ENCODE measurements around the gene TNFAIP8. TPM values are rescaled to one million over a fixed set of nuclear protein-coding genes. Genes with fewer than 3 reads are reported as not detected.

The TNFAIP8 gene
- polyA plus RNA-seq, 1 donor from 2014 or later: 285 TPM

GRCh38 chr5:119395080-119395836, 39.4 kb downstream of the TNFAIP8 start:
- peaks cover 63 to 71% (median 68%) of the 10 kb centered on the region in 3 donors for H3K4me1 Mint-ChIP-seq
- peak overlapping the region in 2 of 4 donors; percentile 39 to 41 for H3K4me3 Mint-ChIP-seq
- H3K27me3 Mint-ChIP-seq: no peaks in the 10 kb centered on the region
- H3K27ac Mint-ChIP-seq: peak overlapping the region; percentile 38 to 92 (median 85)
- peaks cover 14% of the 10 kb centered on the region for H3K36me3 Mint-ChIP-seq
- no peaks in the 10 kb centered on the region for H3K9me3 Mint-ChIP-seq

- H3K4me3 Mint-ChIP-seq: peak overlapping the region in 3 of 4 donors; percentile 2 to 78 (median 15)
- no peaks in the 10 kb centered on the region for H3K27me3 Mint-ChIP-seq
- peaks cover 58 to 66% (median 62%) of the 10 kb centered on the region in 3 donors for H3K4me1 Mint-ChIP-seq
- H3K9me3 Mint-ChIP-seq: no peaks in the 10 kb centered on the region
- H3K36me3 Mint-ChIP-seq: peaks cover 10% of the 10 kb centered on the region
- H3K27ac Mint-ChIP-seq: peak overlapping the region; percentile 38 to 86 (median 85)
Measured at GRCh38 chr5:119396030-119396664, 40.3 kb downstream of the TNFAIP8 start.

GRCh38 chr5:119397518-119398380, 41.9 kb downstream of the TNFAIP8 start:
- Mint-ChIP-seq H3K4me3 (peak overlapping the region in 2 of 4 donors; percentile 51 to 75), H3K27ac (peak overlapping the region; percentile 69 to 77 (median 76)), H3K36me3 (peaks cover 7% of the 10 kb centered on the region), H3K4me1 (peaks cover 51 to 63% (median 58%) of the 10 kb centered on the region in 3 donors), H3K27me3 (no peaks in the 10 kb centered on the region), H3K9me3 (no peaks in the 10 kb centered on the region)

GRCh38 chr5:119398727-119399466, 43.1 kb downstream of the TNFAIP8 start:
- peak overlapping the region; percentile 67 to 85 (median 78) for H3K27ac Mint-ChIP-seq
- no peaks in the 10 kb centered on the region for H3K9me3 Mint-ChIP-seq
- no peaks in the 10 kb centered on the region for H3K27me3 Mint-ChIP-seq
- peaks cover 44 to 61% (median 54%) of the 10 kb centered on the region in 3 donors for H3K4me1 Mint-ChIP-seq
- peak overlapping the region in 2 of 4 donors; percentile 34 to 59 for H3K4me3 Mint-ChIP-seq
- H3K36me3 Mint-ChIP-seq: peaks cover 2% of the 10 kb centered on the region

- Mint-ChIP-seq H3K4me3 (no peak overlapping the region), H3K9me3 (no peaks in the 10 kb centered on the region), H3K27me3 (no peaks in the 10 kb centered on the region), H3K36me3 (no peaks in the 10 kb centered on the region), H3K27ac (peak overlapping the region in 1 of 3 donors; percentile 40), H3K4me1 (peaks cover 48 to 62% (median 57%) of the 10 kb centered on the region in 3 donors)
Measured at GRCh38 chr5:119400245-119400644, 44.4 kb downstream of the TNFAIP8 start.

- Mint-ChIP-seq H3K9me3 (no peaks in the 10 kb centered on the region), H3K27ac (peak overlapping the region in 2 of 3 donors; percentile 33 to 64), H3K4me3 (peak overlapping the region in 1 of 4 donors; percentile 2), H3K36me3 (no peaks in the 10 kb centered on the region), H3K27me3 (no peaks in the 10 kb centered on the region), H3K4me1 (peaks cover 49 to 62% (median 52%) of the 10 kb centered on the region in 3 donors)
Measured at GRCh38 chr5:119402081-119402480, 46.3 kb downstream of the TNFAIP8 start.

GRCh38 chr5:119402555-119402954, 46.7 kb downstream of the TNFAIP8 start:
- H3K9me3 Mint-ChIP-seq: no peaks in the 10 kb centered on the region
- no peaks in the 10 kb centered on the region for H3K36me3 Mint-ChIP-seq
- H3K27me3 Mint-ChIP-seq: no peaks in the 10 kb centered on the region
- no peak overlapping the region for H3K4me3 Mint-ChIP-seq
- H3K4me1 Mint-ChIP-seq: peaks cover 46 to 59% (median 49%) of the 10 kb centered on the region in 3 donors
- peak overlapping the region in 1 of 3 donors; percentile 75 for H3K27ac Mint-ChIP-seq

GRCh38 chr5:119404033-119404432, 48.2 kb downstream of the TNFAIP8 start:
- Mint-ChIP-seq H3K9me3 (no peaks in the 10 kb centered on the region), H3K27me3 (no peaks in the 10 kb centered on the region), H3K27ac (peak overlapping the region; percentile 25 to 82 (median 53)), H3K4me3 (peak overlapping the region in 2 of 4 donors; percentile 56 to 60), H3K36me3 (no peaks in the 10 kb centered on the region), H3K4me1 (peaks cover 37 to 48% (median 38%) of the 10 kb centered on the region in 3 donors)

GRCh38 chr5:119405419-119405818, 49.6 kb downstream of the TNFAIP8 start:
- peak overlapping the region in 1 of 4 donors; percentile 49 for H3K4me3 Mint-ChIP-seq
- H3K27me3 Mint-ChIP-seq: no peaks in the 10 kb centered on the region
- H3K27ac Mint-ChIP-seq: peak overlapping the region; percentile 15 to 82 (median 18)
- H3K36me3 Mint-ChIP-seq: no peaks in the 10 kb centered on the region
- H3K4me1 Mint-ChIP-seq: peaks cover 41 to 48% (median 41%) of the 10 kb centered on the region in 3 donors
- H3K9me3 Mint-ChIP-seq: no peaks in the 10 kb centered on the region

- no peak overlapping the region for H3K4me3 Mint-ChIP-seq
- no peaks in the 10 kb centered on the region for H3K36me3 Mint-ChIP-seq
- peaks cover 49 to 54% (median 51%) of the 10 kb centered on the region in 3 donors for H3K4me1 Mint-ChIP-seq
- no peaks in the 10 kb centered on the region for H3K27me3 Mint-ChIP-seq
- H3K9me3 Mint-ChIP-seq: no peaks in the 10 kb centered on the region
- peak overlapping the region in 2 of 3 donors; percentile 15 to 71 for H3K27ac Mint-ChIP-seq
Measured at GRCh38 chr5:119406551-119407110, 50.8 kb downstream of the TNFAIP8 start.

- no peaks in the 10 kb centered on the region for H3K9me3 Mint-ChIP-seq
- H3K36me3 Mint-ChIP-seq: no peaks in the 10 kb centered on the region
- peak overlapping the region in 1 of 3 donors; percentile 17 for H3K27ac Mint-ChIP-seq
- no peak overlapping the region for H3K4me3 Mint-ChIP-seq
- no peaks in the 10 kb centered on the region for H3K27me3 Mint-ChIP-seq
- peaks cover 48 to 59% (median 57%) of the 10 kb centered on the region in 3 donors for H3K4me1 Mint-ChIP-seq
Measured at GRCh38 chr5:119409235-119409815, 53.5 kb downstream of the TNFAIP8 start.

GRCh38 chr5:119410448-119411159, 54.8 kb downstream of the TNFAIP8 start:
- H3K4me1 Mint-ChIP-seq: peaks cover 45 to 56% (median 54%) of the 10 kb centered on the region in 3 donors
- peak overlapping the region in 1 of 3 donors; percentile 76 for H3K27ac Mint-ChIP-seq
- H3K27me3 Mint-ChIP-seq: no peaks in the 10 kb centered on the region
- H3K36me3 Mint-ChIP-seq: no peaks in the 10 kb centered on the region
- peak overlapping the region in 1 of 4 donors; percentile 17 for H3K4me3 Mint-ChIP-seq
- no peaks in the 10 kb centered on the region for H3K9me3 Mint-ChIP-seq

Measured in IgD-negative memory B cell (primary cell).